ENCODE results near the gene GOLGA1. TPM values are rescaled to one million over a fixed set of nuclear protein-coding genes. Genes with fewer than 3 reads are reported as not detected.

GOLGA1 gene
- total and polyA plus RNA-seq, 10 of the 15 experiments (the other 5 are each of a cell fraction or from before 2014, with no cell fraction given): 2.9 to 14.1 (median 8.1) TPM

DNA sequence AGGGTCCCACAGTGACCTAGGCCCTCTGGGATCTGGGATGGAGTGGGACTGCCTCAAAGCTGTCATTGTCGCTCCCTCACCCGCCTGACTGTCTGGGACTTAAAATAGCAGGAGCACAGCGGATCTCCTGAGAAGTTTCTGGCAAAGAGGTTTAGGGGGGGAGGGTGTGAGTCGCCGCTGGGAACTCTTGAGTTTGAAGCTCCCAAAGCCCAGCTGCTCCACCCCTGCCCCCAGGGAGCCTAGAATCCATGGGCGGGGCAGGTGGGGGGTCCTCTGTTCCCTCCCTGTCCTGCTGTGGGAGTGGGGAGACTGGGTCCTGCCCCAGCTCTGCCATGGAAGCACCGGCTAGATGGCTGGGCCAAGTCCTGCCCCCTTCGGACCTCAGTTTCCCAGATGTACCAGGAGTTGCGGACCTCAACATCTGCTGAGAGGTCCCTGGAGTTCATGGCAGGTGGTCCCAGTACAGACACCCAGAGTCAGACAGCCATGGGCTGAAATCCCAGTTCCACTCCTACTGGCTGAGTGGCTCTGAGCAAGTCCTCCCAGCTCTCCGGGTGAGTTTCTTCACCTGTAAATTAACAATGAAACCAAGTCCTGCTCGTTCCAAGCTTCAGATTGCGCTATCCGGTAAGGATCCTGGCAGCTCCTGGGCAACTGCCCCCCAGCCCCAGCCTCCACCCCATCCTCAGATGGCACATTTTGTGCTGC, 88.6 kb downstream of the GOLGA1 start (continued):
- TF ChIP-seq, protein P1, sequence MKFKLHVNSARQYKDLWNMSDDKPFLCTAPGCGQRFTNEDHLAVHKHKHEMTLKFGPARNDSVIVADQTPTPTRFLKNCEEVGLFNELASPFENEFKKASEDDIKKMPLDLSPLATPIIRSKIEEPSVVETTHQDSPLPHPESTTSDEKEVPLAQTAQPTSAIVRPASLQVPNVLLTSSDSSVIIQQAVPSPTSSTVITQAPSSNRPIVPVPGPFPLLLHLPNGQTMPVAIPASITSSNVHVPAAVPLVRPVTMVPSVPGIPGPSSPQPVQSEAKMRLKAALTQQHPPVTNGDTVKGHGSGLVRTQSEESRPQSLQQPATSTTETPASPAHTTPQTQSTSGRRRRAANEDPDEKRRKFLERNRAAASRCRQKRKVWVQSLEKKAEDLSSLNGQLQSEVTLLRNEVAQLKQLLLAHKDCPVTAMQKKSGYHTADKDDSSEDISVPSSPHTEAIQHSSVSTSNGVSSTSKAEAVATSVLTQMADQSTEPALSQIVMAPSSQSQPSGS (IDR thresholded peaks at IDR 0.05; ENCODE audit: low read length): no peak
- TF ChIP-seq, protein P2, sequence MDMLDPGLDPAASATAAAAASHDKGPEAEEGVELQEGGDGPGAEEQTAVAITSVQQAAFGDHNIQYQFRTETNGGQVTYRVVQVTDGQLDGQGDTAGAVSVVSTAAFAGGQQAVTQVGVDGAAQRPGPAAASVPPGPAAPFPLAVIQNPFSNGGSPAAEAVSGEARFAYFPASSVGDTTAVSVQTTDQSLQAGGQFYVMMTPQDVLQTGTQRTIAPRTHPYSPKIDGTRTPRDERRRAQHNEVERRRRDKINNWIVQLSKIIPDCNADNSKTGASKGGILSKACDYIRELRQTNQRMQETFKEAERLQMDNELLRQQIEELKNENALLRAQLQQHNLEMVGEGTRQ (IDR thresholded peaks at IDR 0.05; ENCODE audit: borderline replicate concordance, low read depth, low read length): no peak
- TF ChIP-seq DPF2 (IDR thresholded peaks at IDR 0.05): no peak
- TF ChIP-seq ZNF24 (IDR thresholded peaks at IDR 0.05): no peak
- no peak for TF ChIP-seq SUZ12 (IDR thresholded peaks at IDR 0.05; ENCODE audit: unreplicated experiment)
- no peak for TF ChIP-seq SPI1 (IDR thresholded peaks at IDR 0.05; ENCODE audit: borderline replicate concordance, insufficient read depth, low read depth, low read length)

DNA sequence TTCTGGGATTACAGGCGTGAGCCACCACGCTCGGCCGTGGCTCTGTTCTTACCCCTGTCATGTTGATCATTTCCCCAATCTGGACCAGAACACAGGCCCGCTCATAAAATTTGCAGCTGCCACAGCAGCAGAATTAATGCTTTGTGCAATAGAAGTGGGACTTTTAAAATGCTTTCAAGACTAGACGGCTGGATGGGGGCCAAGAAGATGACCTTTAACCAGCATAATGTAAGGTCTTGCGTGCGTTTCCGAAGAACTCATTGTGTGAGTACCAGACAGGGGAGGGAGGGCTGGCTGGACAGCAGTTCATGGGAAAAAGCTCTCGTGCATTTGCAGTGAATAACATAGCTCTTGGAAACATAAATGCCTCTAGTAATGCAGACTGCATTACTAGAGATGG, 91.1 kb downstream of the GOLGA1 start:
- 67% methylated on average over 10 of the region's 10 CpGs for WGBS (ENCODE audit: insufficient coverage, insufficient replicate concordance, low lambda C conversion rate, missing lambda C conversion rate)
- H3K4me1 ChIP-seq (ENCODE audit: control insufficient read depth, insufficient read depth, low read length): peaks cover 5% of the 10 kb centered on the region
- H3K9me3 ChIP-seq (replicated peaks; ENCODE audit: control insufficient read depth, insufficient read depth, low read length): no peaks in the 10 kb centered on the region
- no peak overlapping the region for H2AFZ ChIP-seq (ENCODE audit: control insufficient read depth, low read depth, low read length)
- no peaks in the 10 kb centered on the region for H3K79me2 ChIP-seq (ENCODE audit: control insufficient read depth, insufficient read depth, low read length)
- SMC1A ChIA-PET (ENCODE audit: uncharacterized antibody, unreplicated experiment): interaction anchor here (12.1 kb wide), 1 partner anchor 77 kb away, joined by 233 read pairs; the partner anchor contains the start of genes NR6A1 and OLFML2A
- no peaks in the 10 kb centered on the region for H3K27me3 ChIP-seq (replicated peaks in 1 of 2; ENCODE audit: control insufficient read depth in 2 of 2, insufficient read depth in 2 of 2, low read length in 1 of 2)
- FAIRE-seq (no peak), DNase-seq (ENCODE audit: low read depth, low spot score) (no peak), ATAC-seq (no peak)
- no peaks in the 10 kb centered on the region for H4K20me1 ChIP-seq (ENCODE audit: control insufficient read depth, insufficient read depth)
- no peak overlapping the region for H3K27ac ChIP-seq (ENCODE audit: control insufficient read depth, insufficient read depth)
- intact Hi-C loops (cut with micrococcal nuclease; ENCODE audit: unreplicated experiment): loop anchor here (5.0 kb wide), 1 partner anchor 232 kb away; no protein-coding TSS in a partner anchor
- H3K4me2 ChIP-seq (ENCODE audit: control insufficient read depth, insufficient read depth): no peak overlapping the region
- TF ChIP-seq, protein P3, sequence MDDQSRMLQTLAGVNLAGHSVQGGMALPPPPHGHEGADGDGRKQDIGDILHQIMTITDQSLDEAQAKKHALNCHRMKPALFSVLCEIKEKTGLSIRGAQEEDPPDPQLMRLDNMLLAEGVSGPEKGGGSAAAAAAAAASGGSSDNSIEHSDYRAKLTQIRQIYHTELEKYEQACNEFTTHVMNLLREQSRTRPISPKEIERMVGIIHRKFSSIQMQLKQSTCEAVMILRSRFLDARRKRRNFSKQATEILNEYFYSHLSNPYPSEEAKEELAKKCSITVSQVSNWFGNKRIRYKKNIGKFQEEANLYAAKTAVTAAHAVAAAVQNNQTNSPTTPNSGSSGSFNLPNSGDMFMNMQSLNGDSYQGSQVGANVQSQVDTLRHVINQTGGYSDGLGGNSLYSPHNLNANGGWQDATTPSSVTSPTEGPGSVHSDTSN (IDR thresholded peaks at IDR 0.05; ENCODE audit: insufficient replicate concordance, low read depth, low read length): no peak
- no peak for TF ChIP-seq RAD21 (IDR thresholded peaks at IDR 0.05; ENCODE audit: insufficient read depth, low read depth, low read length)
- no peak for TF ChIP-seq POU2F2 (IDR thresholded peaks at IDR 0.05; ENCODE audit: borderline replicate concordance, low read depth, low read length)
- TF ChIP-seq MYB (IDR thresholded peaks at IDR 0.05; ENCODE audit: borderline replicate concordance, low read depth, low read length): no peak
- TF ChIP-seq IKZF1 (conservative IDR thresholded peaks at IDR 0.05): no peak
- TF ChIP-seq, protein P4, sequence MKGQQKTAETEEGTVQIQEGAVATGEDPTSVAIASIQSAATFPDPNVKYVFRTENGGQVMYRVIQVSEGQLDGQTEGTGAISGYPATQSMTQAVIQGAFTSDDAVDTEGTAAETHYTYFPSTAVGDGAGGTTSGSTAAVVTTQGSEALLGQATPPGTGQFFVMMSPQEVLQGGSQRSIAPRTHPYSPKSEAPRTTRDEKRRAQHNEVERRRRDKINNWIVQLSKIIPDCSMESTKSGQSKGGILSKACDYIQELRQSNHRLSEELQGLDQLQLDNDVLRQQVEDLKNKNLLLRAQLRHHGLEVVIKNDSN (IDR thresholded peaks at IDR 0.05; ENCODE audit: borderline replicate concordance, extremely low read length, insufficient read depth, low read depth, low read length): no peak
- in situ Hi-C loops (cut with MboI): loop anchor here (5.0 to 25.0 kb wide), 2 partner anchors 78 to 1938 kb away; partner anchors contain the start of genes NR6A1, RC3H2 and ZBTB6
- RAD21 ChIA-PET (ENCODE audit: unreplicated experiment): interaction anchor here (1.3 to 9.5 kb wide), 2 partner anchors 9 to 77 kb away, joined by 3 to 180 read pairs; partner anchors contain the start of gene NR6A1
- no peak overlapping the region for H3K9ac ChIP-seq (ENCODE audit: control insufficient read depth, insufficient read depth, low read length)
- BruUV-seq (replicated peaks): no TSS peak
- POLR2A ChIA-PET: no interaction called here
- H3K36me3 ChIP-seq (ENCODE audit: control insufficient read depth in 2 of 2, insufficient read depth in 2 of 2, low read length in 1 of 2): no peaks in the 10 kb centered on the region
- H3K4me3 ChIP-seq: no peak overlapping the region
- CTCF ChIA-PET: interaction anchor here (5.2 to 26.5 kb wide), 2 partner anchors 8 to 74 kb away, joined by 49 to 575 read pairs; partner anchors contain the start of genes NR6A1 and OLFML2A
